Measurements from ENCODE around the gene SPSB1.
"Not testable (repeated sequence)": the region's sequence is repeated elsewhere in the genome, so short reads cannot be mapped to it uniquely, and the experiment has no call there.

The SPSB1 gene

GRCh38 chr1:9279172-9279840, 13.4 kb upstream of the SPSB1 start:
- no peak for DNase-seq (ENCODE audit: low read depth)

GRCh38 chr1:9280015-9280860, 12.5 kb upstream of the SPSB1 start:
- DNase-seq (ENCODE audit: low read depth): peak; percentile 84

GRCh38 chr1:9281071-9281827, 11.4 kb upstream of the SPSB1 start:
- DNase-seq (ENCODE audit: low read depth): no peak

- DNase-seq (ENCODE audit: low read depth): no peak
These were observed 10.6 kb upstream of the SPSB1 start for GRCh38 chr1:9281908-9282695.

- DNase-seq (ENCODE audit: low read depth): no peak
These were observed 10.1 kb upstream of the SPSB1 start for GRCh38 chr1:9282696-9282955.

- no peak for DNase-seq (ENCODE audit: low read depth)
These were observed 8.6 kb upstream of the SPSB1 start for GRCh38 chr1:9284061-9284460.

- DNase-seq (ENCODE audit: low read depth): no peak
These were observed 6.1 kb upstream of the SPSB1 start for GRCh38 chr1:9286556-9286955.

GRCh38 chr1:9289090-9289534, 3.6 kb upstream of the SPSB1 start:
- DNase-seq (ENCODE audit: low read depth): no peak

- peak; percentile 79 for DNase-seq (ENCODE audit: low read depth)
These were observed 2.8 kb upstream of the SPSB1 start for GRCh38 chr1:9289711-9290485.

- DNase-seq (ENCODE audit: low read depth): no peak
These were observed 757 bp upstream of the SPSB1 start for GRCh38 chr1:9291914-9292360.

GRCh38 chr1:9293241-9293532, 493 bp downstream of the SPSB1 start:
- no peak for DNase-seq (ENCODE audit: low read depth)

- no peak for DNase-seq (ENCODE audit: low read depth)
These were observed 1.1 kb downstream of the SPSB1 start for GRCh38 chr1:9293533-9294404.

GRCh38 chr1:9294405-9294773, 1.7 kb downstream of the SPSB1 start:
- peak; percentile 58 for DNase-seq (ENCODE audit: low read depth)

- peak; percentile 62 for DNase-seq (ENCODE audit: low read depth)
These were observed 2.4 kb downstream of the SPSB1 start for GRCh38 chr1:9294910-9295636.

- DNase-seq (ENCODE audit: low read depth): no peak
These were observed 3.2 kb downstream of the SPSB1 start for GRCh38 chr1:9295884-9296283.

- DNase-seq (ENCODE audit: low read depth): no peak
These were observed 4.2 kb downstream of the SPSB1 start for GRCh38 chr1:9296850-9297249.

- DNase-seq (ENCODE audit: low read depth): no peak
These were observed 5.1 kb downstream of the SPSB1 start for GRCh38 chr1:9297831-9298230.

- DNase-seq (ENCODE audit: low read depth): no peak
These were observed 5.6 kb downstream of the SPSB1 start for GRCh38 chr1:9298282-9298681.

- DNase-seq (ENCODE audit: low read depth): not testable (repeated sequence)
These were observed 7.2 kb downstream of the SPSB1 start for GRCh38 chr1:9299571-9300541.

Measured in GM04504 (cell line).